Mesenchymal stem cell (in vitro differentiated cells and primary cell): ENCODE results near the gene NUP62CL. TPM values are rescaled to one million over a fixed set of nuclear protein-coding genes. Genes with fewer than 3 reads are reported as not detected.

ENCODE experiments used
- DNase-seq: peaks from one replicate; pipeline ENCODE4 v3.0.0-alpha.2; 2013
- H2AFZ ChIP-seq: one replicate; pipeline ENCODE4 v1.6.1; 2013; ENCODE audit warnings: low read depth, mild to moderate bottlenecking, control low read depth, inconsistent platforms, low read length, moderate library complexity
- H2AK5ac ChIP-seq: 2 replicates; pipeline ENCODE4 v1.6.1; 2013; ENCODE audit warnings: low read length, moderate library complexity, mild to moderate bottlenecking, inconsistent platforms; ENCODE audit not compliant: severe bottlenecking
- H2BK120ac ChIP-seq: one replicate; pipeline ENCODE4 v1.6.1; 2013; ENCODE audit warnings: low read depth, mild to moderate bottlenecking, inconsistent platforms, low read length, moderate library complexity
- H2BK12ac ChIP-seq, 2 experiments: one replicate each; pipeline ENCODE4 v1.6.1; 2013; ENCODE audit warnings: inconsistent platforms in 2 of 2, low read length in 2 of 2, mild to moderate bottlenecking in 2 of 2, moderate library complexity in 2 of 2, control low read depth in 1 of 2
- H2BK15ac ChIP-seq: one replicate; pipeline ENCODE4 v1.6.1; 2013; ENCODE audit warnings: mild to moderate bottlenecking, low read depth, inconsistent platforms; ENCODE audit not compliant: poor library complexity, severe bottlenecking
- H2BK5ac ChIP-seq: 2 replicates; pipeline ENCODE4 v1.6.1; 2013; ENCODE audit warnings: low read depth, mild to moderate bottlenecking, low read length, control low read depth, inconsistent platforms; ENCODE audit not compliant: poor library complexity, severe bottlenecking
- H3K14ac ChIP-seq, 2 experiments: one replicate each; pipeline ENCODE4 v1.6.1; 2013; ENCODE audit warnings: inconsistent platforms in 2 of 2, low read length in 2 of 2, control low read depth in 1 of 2, mild to moderate bottlenecking in 1 of 2, moderate library complexity in 1 of 2
- H3K18ac ChIP-seq, 2 experiments: one replicate each; pipeline ENCODE4 v1.6.1; 2013; ENCODE audit warnings: inconsistent platforms in 2 of 2, low read length in 2 of 2, control low read depth in 1 of 2, low read depth in 1 of 2, mild to moderate bottlenecking in 1 of 2
- H3K23ac ChIP-seq, 2 experiments: one replicate each; pipeline ENCODE4 v1.6.1; 2013; ENCODE audit warnings: inconsistent platforms in 2 of 2, low read length in 2 of 2, mild to moderate bottlenecking in 2 of 2, moderate library complexity in 2 of 2, control low read depth in 1 of 2
- H3K27ac ChIP-seq: 2 replicates; pipeline ENCODE4 v1.5.1; 2013; ENCODE audit warnings: mild to moderate bottlenecking, moderate library complexity, low read length, control low read depth, inconsistent platforms; ENCODE audit not compliant: poor library complexity, severe bottlenecking
- H3K27me3 ChIP-seq, 2 experiments: 2 replicates each; pipeline versions ENCODE4 v1.6.1 to v1.7.0; 2013; ENCODE audit warnings: low read length in 2 of 2, mild to moderate bottlenecking in 2 of 2, moderate library complexity in 2 of 2, control low read depth in 1 of 2, inconsistent platforms in 1 of 2; ENCODE audit not compliant: control insufficient read depth in 1 of 2, insufficient read depth in 1 of 2
- H3K36me3 ChIP-seq, 2 experiments: 2 replicates each; pipeline versions ENCODE4 v1.6.1 to v1.7.0; 2013; ENCODE audit warnings: low read length in 2 of 2, control low read depth in 1 of 2, inconsistent platforms in 1 of 2, low read depth in 1 of 2, mild to moderate bottlenecking in 1 of 2; ENCODE audit not compliant: insufficient read depth in 2 of 2, control insufficient read depth in 1 of 2
- H3K4ac ChIP-seq, 2 experiments: one replicate each; pipeline ENCODE4 v1.6.1; 2013; ENCODE audit warnings: inconsistent platforms in 2 of 2, low read length in 2 of 2, mild to moderate bottlenecking in 2 of 2, moderate library complexity in 2 of 2, control low read depth in 1 of 2, low read depth in 1 of 2
- H3K4me1 ChIP-seq: 2 replicates; pipeline ENCODE4 v1.6.1; 2013; ENCODE audit warnings: low read depth, low read length, control low read depth; ENCODE audit not compliant: control insufficient read depth, insufficient read depth
- H3K4me2 ChIP-seq: 2 replicates; pipeline ENCODE4 v1.6.1; 2013; ENCODE audit warnings: low read length, mild to moderate bottlenecking, inconsistent platforms; ENCODE audit not compliant: poor library complexity, severe bottlenecking
- H3K4me3 ChIP-seq, 2 experiments: 2 replicates each; pipeline versions ENCODE4 v1.5.1 to v1.7.0; 2013; ENCODE audit warnings: low read length in 2 of 2, mild to moderate bottlenecking in 2 of 2, control low read depth in 1 of 2, low read depth in 1 of 2; ENCODE audit not compliant: insufficient read depth in 1 of 2
- H3K79me1 ChIP-seq: replicated peaks from 2 replicates; pipeline ENCODE4 v1.6.1; 2013; ENCODE audit warnings: mild to moderate bottlenecking, control low read depth, low read length, inconsistent platforms; ENCODE audit not compliant: poor library complexity, severe bottlenecking
- H3K9ac ChIP-seq: 2 replicates; pipeline ENCODE4 v1.7.0; 2013; ENCODE audit warnings: mild to moderate bottlenecking, low read length, moderate library complexity
- H3K9me3 ChIP-seq: 2 replicates; pipeline ENCODE4 v1.7.0; 2013; ENCODE audit warnings: mild to moderate bottlenecking, low read length; ENCODE audit not compliant: control insufficient read depth
- H4K8ac ChIP-seq: one replicate; pipeline ENCODE4 v1.6.1; 2013; ENCODE audit warnings: inconsistent platforms, mild to moderate bottlenecking, low read length, moderate library complexity
- H4K91ac ChIP-seq: one replicate; pipeline ENCODE4 v1.6.1; 2013; ENCODE audit warnings: mild to moderate bottlenecking, low read length, inconsistent platforms
- WGBS: methylation state at CpG from one replicate; pipeline ENCODE4 v1.1.7; 2013; ENCODE audit warnings: mixed read lengths; 5-methylcytosine and 5-hydroxymethylcytosine counted together
- small RNA-seq: library from polyadenylated mRNA; stranded (forward); fragments of <200 nt; extraction: miRNeasy Mini kit (QIAGEN cat#:217004); gene quantifications from one replicate; pipeline ENCODE3, GENCODE V24; 2013; ENCODE audit warnings: low read depth

Gene NUP62CL

DNA sequence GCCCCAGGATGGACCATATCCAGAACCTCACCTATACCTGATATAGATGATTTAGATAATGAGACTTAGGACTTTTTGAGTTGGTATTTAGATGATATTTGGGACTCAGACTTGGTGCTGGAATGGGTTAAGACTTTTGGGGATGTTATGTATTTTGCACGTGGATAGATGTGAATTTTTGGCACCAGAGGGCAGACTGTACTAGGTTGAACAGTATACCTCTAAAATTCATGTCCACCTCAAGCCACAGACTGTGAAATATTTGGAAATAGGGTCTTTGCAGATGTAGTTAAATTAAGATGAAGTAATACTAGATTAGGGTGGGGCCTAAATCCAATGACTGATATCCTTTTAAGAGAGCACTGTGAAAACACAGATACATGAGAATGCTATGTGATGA lies 103.3 kb downstream of the NUP62CL start:
- no peak overlapping the region for H2AFZ ChIP-seq
- no peak overlapping the region for H2BK5ac ChIP-seq
- H3K79me1 ChIP-seq, result peaks cover 1% of the 10 kb centered on the region
- H3K9me3 ChIP-seq, result no peaks in the 10 kb centered on the region
- H3K4me3 ChIP-seq, result no peak overlapping the region
- H3K14ac ChIP-seq, result no peak overlapping the region
- H3K23ac ChIP-seq, result no peak overlapping the region
- no peak overlapping the region for H3K4ac ChIP-seq
- no peaks in the 10 kb centered on the region for H3K4me1 ChIP-seq
- no peak overlapping the region for H2BK15ac ChIP-seq
- H3K9ac ChIP-seq, result no peak overlapping the region
- H3K36me3 ChIP-seq, result peaks cover 0 to 11% of the 10 kb centered on the region in 2 experiments
- no peak overlapping the region for H2BK120ac ChIP-seq
- no peaks in the 10 kb centered on the region for H3K27me3 ChIP-seq
- no peak overlapping the region for H3K18ac ChIP-seq
- no peak for DNase-seq
- H4K91ac ChIP-seq, result no peak overlapping the region
- H3K4me2 ChIP-seq, result no peak overlapping the region
- H2AK5ac ChIP-seq, result no peak overlapping the region
- H3K27ac ChIP-seq, result no peak overlapping the region
- no CpG with 5 or more reads among the region's 1 CpG for WGBS
- H2BK12ac ChIP-seq, result no peak overlapping the region
- H4K8ac ChIP-seq, result no peak overlapping the region

GRCh38 chrX:107076158-107076557 lies 130.1 kb downstream of the NUP62CL start:
- Histone ChIP-seq H2BK12ac (no peak overlapping the region), H3K9me3 (peaks cover 11% of the 10 kb centered on the region), H3K27me3 (no peaks in the 10 kb centered on the region), H3K36me3 (no peaks in the 10 kb centered on the region), H3K27ac (no peak overlapping the region), H2BK5ac (no peak overlapping the region), H3K4me3 (no peak overlapping the region), H4K91ac (no peak overlapping the region), H3K79me1 (no peaks in the 10 kb centered on the region), H3K9ac (no peak overlapping the region), H3K4ac (no peak overlapping the region), H4K8ac (no peak overlapping the region), H2BK15ac (no peak overlapping the region), H2AFZ (no peak overlapping the region), H3K23ac (no peak overlapping the region), H2AK5ac (no peak overlapping the region), H3K14ac (no peak overlapping the region), H3K4me2 (no peak overlapping the region), H3K18ac (no peak overlapping the region), H2BK120ac (no peak overlapping the region), H3K4me1 (no peaks in the 10 kb centered on the region)
- WGBS, result 100% methylated on average over 1 of the region's 6 CpGs
- DNase-seq, result no peak

Small RNA genes within 50 kb of the gene (small RNA-seq; reads per million reads assigned to genes)
- gene RF00019, result not detected
